Smooth muscle cell (in vitro differentiated cells): Measurements from ENCODE around the gene PLEKHM3. TPM values are rescaled to one million over a fixed set of nuclear protein-coding genes. Genes with fewer than 3 reads are reported as not detected.

Experiments used
- DNase-seq: peaks from one replicate; lab custom pipeline; 2025; ENCODE audit not compliant: unreplicated experiment; lab: John Stamatoyannopoulos, UW
- H2AFZ ChIP-seq: fragments of 200-600 bp; sonication (generic); 2 replicates; pipeline ENCODE4 v1.6.0; 2016; ENCODE audit warnings: antibody characterized with exemption, low read depth, mild to moderate bottlenecking
- H3F3A ChIP-seq: fragments of 200-600 bp; sonication (generic); 2 replicates; pipeline ENCODE4 v1.6.0; 2017; ENCODE audit warnings: antibody characterized with exemption, low read depth
- H3K27ac ChIP-seq: fragments of 200-600 bp; sonication (generic); 2 replicates; pipeline ENCODE4 v1.5.1; 2016; ENCODE audit warnings: low read depth, mild to moderate bottlenecking
- H3K27me3 ChIP-seq: fragments of 200-600 bp; sonication (generic); 2 replicates; pipeline ENCODE4 v1.6.1; 2016; ENCODE audit warnings: low read depth, mild to moderate bottlenecking
- H3K36me3 ChIP-seq: fragments of 200-600 bp; sonication (generic); 2 replicates; pipeline ENCODE4 v1.5.1; 2016; ENCODE audit warnings: low read depth
- H3K4me1 ChIP-seq: fragments of 200-600 bp; sonication (generic); 2 replicates; pipeline ENCODE4 v1.5.1; 2016; ENCODE audit warnings: low read depth
- H3K4me2 ChIP-seq: fragments of 200-600 bp; sonication (generic); 2 replicates; pipeline ENCODE4 v1.6.0; 2016; ENCODE audit warnings: mild to moderate bottlenecking
- H3K4me3 ChIP-seq: fragments of 200-600 bp; sonication (generic); 2 replicates; pipeline ENCODE4 v1.5.1; 2016; ENCODE audit warnings: mild to moderate bottlenecking
- H3K79me2 ChIP-seq: fragments of 200-600 bp; sonication (generic); 2 replicates; pipeline ENCODE4 v1.6.0; 2016; ENCODE audit warnings: low read depth, mild to moderate bottlenecking
- H3K9ac ChIP-seq: fragments of 200-600 bp; sonication (generic); 2 replicates; pipeline ENCODE4 v1.6.0; 2016; ENCODE audit warnings: low read depth
- H3K9me3 ChIP-seq: fragments of 200-600 bp; sonication (generic); replicated peaks from 2 replicates; pipeline ENCODE4 v1.5.1; 2016; ENCODE audit warnings: low read depth
- H4K20me1 ChIP-seq: fragments of 200-600 bp; sonication (generic); 2 replicates; pipeline ENCODE4 v1.6.0; 2016; ENCODE audit warnings: low read depth
- CTCF ChIP-seq: fragments of 200-600 bp; sonication (generic); IDR thresholded peaks from 2 replicates; pipeline ENCODE4 v1.5.1; 2017; ENCODE audit warnings: borderline replicate concordance, mild to moderate bottlenecking, antibody characterized with exemption; ENCODE audit not compliant: insufficient read depth, poor library complexity, severe bottlenecking
- WGBS: methylation state at CpG from one replicate; pipeline ENCODE4 v1.1.7; 2016; ENCODE audit warnings: low lambda C conversion rate; 5-methylcytosine and 5-hydroxymethylcytosine counted together
- polyA plus RNA-seq: library from polyadenylated mRNA; unstranded; fragments of >200 nt; fragmentation: Nextera tagmentation; extraction: Ambion mirVana; gene quantifications from 2 replicates; pipeline ENCODE4 v1.2.1, GENCODE V29; 2016
- total RNA-seq: library from RNA; depleted of rRNA; stranded (reverse); fragments of >200 nt; gene quantifications from 2 replicates; pipeline ENCODE4 v1.2.3, GENCODE V29; 2014

The PLEKHM3 gene
- total and polyA plus RNA-seq, 2 experiments from 2014 or later: 3.8 to 10.3 TPM

- no peak overlapping the region for H3K27ac ChIP-seq
- H3K36me3 ChIP-seq: no peaks in the 10 kb centered on the region
- no peak overlapping the region for H3K4me2 ChIP-seq
- 97% methylated on average over 1 of the region's 1 CpG for WGBS
- no peaks in the 10 kb centered on the region for H3K9me3 ChIP-seq
- no peak overlapping the region for H3K4me3 ChIP-seq
- no peak overlapping the region for H2AFZ ChIP-seq
- H3K4me1 ChIP-seq: peaks cover 23% of the 10 kb centered on the region
- H3F3A ChIP-seq: no peaks in the 10 kb centered on the region
- H3K27me3 ChIP-seq: no peaks in the 10 kb centered on the region
- no peak for DNase-seq
- H3K9ac ChIP-seq: no peak overlapping the region
- no peak for TF ChIP-seq CTCF
- H4K20me1 ChIP-seq: no peaks in the 10 kb centered on the region
- no peaks in the 10 kb centered on the region for H3K79me2 ChIP-seq
Measured at GRCh38 chr2:207932106-207932505, 93.2 kb downstream of the PLEKHM3 start.

GRCh38 chr2:207930747-207931146 lies 94.6 kb downstream of the PLEKHM3 start:
- no peak for DNase-seq
- Histone ChIP-seq H3K79me2 (no peaks in the 10 kb centered on the region), H2AFZ (no peak overlapping the region), H3K27me3 (no peaks in the 10 kb centered on the region), H3K9me3 (no peaks in the 10 kb centered on the region), H3K4me3 (no peak overlapping the region), H4K20me1 (no peaks in the 10 kb centered on the region), H3F3A (no peaks in the 10 kb centered on the region), H3K36me3 (no peaks in the 10 kb centered on the region), H3K27ac (no peak overlapping the region), H3K4me1 (peaks cover 28% of the 10 kb centered on the region), H3K9ac (no peak overlapping the region), H3K4me2 (no peak overlapping the region)
- no peak for TF ChIP-seq CTCF
- WGBS: 88% methylated on average over 29 of the region's 29 CpGs

- WGBS: 78% methylated on average over 3 of the region's 3 CpGs
- no peak overlapping the region for H2AFZ ChIP-seq
- H3K27me3 ChIP-seq: no peaks in the 10 kb centered on the region
- no peaks in the 10 kb centered on the region for H3F3A ChIP-seq
- no peaks in the 10 kb centered on the region for H4K20me1 ChIP-seq
- no peaks in the 10 kb centered on the region for H3K9me3 ChIP-seq
- no peak overlapping the region for H3K4me2 ChIP-seq
- H3K79me2 ChIP-seq: no peaks in the 10 kb centered on the region
- DNase-seq: no peak
- no peaks in the 10 kb centered on the region for H3K36me3 ChIP-seq
- H3K9ac ChIP-seq: no peak overlapping the region
- H3K4me1 ChIP-seq: peaks cover 28% of the 10 kb centered on the region
- no peak for TF ChIP-seq CTCF
- H3K27ac ChIP-seq: no peak overlapping the region
- H3K4me3 ChIP-seq: no peak overlapping the region
Measured at GRCh38 chr2:207929923-207930322, 95.4 kb downstream of the PLEKHM3 start.

- no peaks in the 10 kb centered on the region for H3K27me3 ChIP-seq
- no peaks in the 10 kb centered on the region for H4K20me1 ChIP-seq
- peaks cover 14% of the 10 kb centered on the region for H3K4me1 ChIP-seq
- no peak overlapping the region for H3K4me2 ChIP-seq
- no peak overlapping the region for H3K4me3 ChIP-seq
- no peaks in the 10 kb centered on the region for H3K79me2 ChIP-seq
- H3K36me3 ChIP-seq: no peaks in the 10 kb centered on the region
- no peaks in the 10 kb centered on the region for H3K9me3 ChIP-seq
- no peak overlapping the region for H2AFZ ChIP-seq
- no peak overlapping the region for H3K9ac ChIP-seq
- H3K27ac ChIP-seq: no peak overlapping the region
- no peak for TF ChIP-seq CTCF
- H3F3A ChIP-seq: no peaks in the 10 kb centered on the region
- DNase-seq: no peak
Measured at GRCh38 chr2:207928079-207928478, 97.2 kb downstream of the PLEKHM3 start.
